Kidney (tissue), 22 donors: ENCODE measurements around the gene RDH13. TPM values are rescaled to one million over a fixed set of nuclear protein-coding genes. Genes with fewer than 3 reads are reported as not detected.

Source experiments
- DNase-seq, 5 donors: peaks; one replicate each; pipeline ENCODE4 v3.0.0-alpha.2; 2013 to 2020
- FAIRE-seq: peaks from 2 replicates; lab custom pipeline; 2012; peaks lifted over from hg19 to GRCh38; lab: Jason Lieb, UNC
- H3K27ac ChIP-seq, 2 donors: one replicate each; pipeline ENCODE4 v1.7.0; 2013; ENCODE audit warnings: low read depth in 2 of 2, low read length in 2 of 2, inconsistent platforms in 1 of 2
- H3K27me3 ChIP-seq: one replicate; pipeline ENCODE4 v1.7.1; 2013; ENCODE audit warnings: low read length, inconsistent platforms; ENCODE audit not compliant: control insufficient read depth, insufficient read depth
- H3K36me3 ChIP-seq, 3 donors: one replicate each; pipeline versions ENCODE4 v1.7.0 to v1.7.1; 2013; ENCODE audit warnings: low read length in 3 of 3, control low read depth in 1 of 3, inconsistent platforms in 1 of 3; ENCODE audit not compliant: insufficient read depth in 3 of 3, control insufficient read depth in 2 of 3
- H3K4me1 ChIP-seq, 3 donors: one replicate each; pipeline versions ENCODE4 v1.7.0 to v1.7.1; 2013; ENCODE audit warnings: low read length in 3 of 3, inconsistent platforms in 1 of 3, low read depth in 1 of 3; ENCODE audit not compliant: control insufficient read depth in 2 of 3, insufficient read depth in 2 of 3
- H3K4me3 ChIP-seq, 3 donors: one replicate each; pipeline versions ENCODE4 v1.7.0 to v1.8.1; 2013; ENCODE audit warnings: low read length in 3 of 3, control low read depth in 1 of 3, inconsistent platforms in 1 of 3
- H3K9ac ChIP-seq, 3 donors: one replicate each; pipeline versions ENCODE4 v1.7.0 to v1.7.1; 2013; ENCODE audit warnings: low read length in 3 of 3, control low read depth in 1 of 3, inconsistent platforms in 1 of 3
- H3K9me3 ChIP-seq, 3 donors: one replicate each; pipeline versions ENCODE4 v1.7.0 to v1.7.1; 2013; ENCODE audit warnings: low read length in 3 of 3, control low read depth in 1 of 3, inconsistent platforms in 1 of 3; ENCODE audit not compliant: control insufficient read depth in 2 of 3, insufficient read depth in 1 of 3
- CTCF ChIP-seq: IDR thresholded peaks from 3 replicates; pipeline ENCODE4 v1.5.1; 2012; ENCODE audit warnings: mild to moderate bottlenecking, moderate library complexity, borderline replicate concordance; ENCODE audit not compliant: insufficient read depth; ENCODE audit errors: extremely low read depth
- intact Hi-C: fragments of 100-400 bp; cut with DNase I; formaldehyde crosslinking; loops from one replicate; pipeline ENCODE4 v1.11.1; 2022
- long read RNA-seq, 10 donors: library from polyadenylated mRNA in 1 of 10; unstranded in 1 of 10; transcript quantifications; one replicate each; pipeline ENCODE4 v2.0.0 and lab custom pipeline, GENCODE V29; 2021 to 2026
- polyA plus RNA-seq: library from polyadenylated mRNA; stranded (reverse); fragments of 350-450 nt; fragmentation: Illumina TruSeq; extraction: RNeasy Lipid Tissue Mini Kit (QIAGEN cat#74804); gene quantifications from one replicate; pipeline ENCODE4 v1.2.3, GENCODE V29; 2014; ENCODE audit warnings: low read depth, low replicate concordance; ENCODE audit not compliant: insufficient read depth
- total RNA-seq: library from RNA; stranded (reverse); fragmentation: NEBNext Ultra II Directional; extraction: Animal tissue kit (Norgen Biotek cat#: 25700); gene quantifications from one replicate; pipeline ENCODE4 v1.2.1, GENCODE V29; 2021
- donor health status: control.
- donor health status: control.
- donor health status: control.
- donor health status: control.
- donor health status: control.
- donor health status: DM: yes; HTN: yes; CAD: no.
- donor health status: Normal renal cell carcinoma (clear cell type).

Gene RDH13
- total RNA-seq (38.7 TPM), polyA plus RNA-seq (24.9 TPM)
- long read RNA-seq, donor 1, partial matches to known transcripts: 0 of 3 reads
- long read RNA-seq, donor 1, other reads (novel, unspliced or antisense): 0 of 3 reads
- long read RNA-seq, donor 2, partial matches to known transcripts: 0 of 3 reads
- long read RNA-seq, donor 2, other reads (novel, unspliced or antisense): 0 of 3 reads
- long read RNA-seq, donor 3, partial matches to known transcripts: 0 of 4 reads
- long read RNA-seq, donor 3, other reads (novel, unspliced or antisense): 0 of 4 reads
- long read RNA-seq, donor 4, partial matches to known transcripts: 0 of 4 reads
- long read RNA-seq, donor 4, other reads (novel, unspliced or antisense): 0 of 4 reads
- long read RNA-seq, donor 5, partial matches to known transcripts: 0 of 2 reads
- long read RNA-seq, donor 5, other reads (novel, unspliced or antisense): 0 of 2 reads
- long read RNA-seq, donor 6, partial matches to known transcripts: 0 of 3 reads
- long read RNA-seq, donor 6, other reads (novel, unspliced or antisense): 0 of 3 reads
- long read RNA-seq, donor 7, transcript RDH13-223 (7 exons, 1,931 nt): major isoform, 14 of 36 reads
- long read RNA-seq, donor 7, partial matches to known transcripts: 1 of 36 reads
- long read RNA-seq, donor 7, other reads (novel, unspliced or antisense): 20 of 36 reads
- long read RNA-seq, donor 8, partial matches to known transcripts: 0 of 1 reads
- long read RNA-seq, donor 8, other reads (novel, unspliced or antisense): 0 of 1 reads
- long read RNA-seq, donor 9, partial matches to known transcripts: 0 of 2 reads
- long read RNA-seq, donor 9, other reads (novel, unspliced or antisense): 0 of 2 reads
- long read RNA-seq, donor 10, transcript RDH13-223 (7 exons, 1,931 nt): major isoform, 6 of 7 reads
- long read RNA-seq, donor 10, partial matches to known transcripts: 0 of 7 reads
- long read RNA-seq, donor 10, other reads (novel, unspliced or antisense): 0 of 7 reads

- no peaks in the 10 kb centered on the region for H3K9me3 ChIP-seq
- intact Hi-C loops: no loop called here
- H3K4me1 ChIP-seq: peaks cover 0 to 3% (median 0%) of the 10 kb centered on the region in 3 donors
- peaks cover 3% of the 10 kb centered on the region for H3K27me3 ChIP-seq
- TF ChIP-seq CTCF: no peak
- peak within 1 kb of the TSS; percentile 35 to 84 (median 77) for H3K9ac ChIP-seq
- peaks cover 0 to 4% (median 0%) of the 10 kb centered on the region in 3 donors for H3K36me3 ChIP-seq
- peak within 1 kb of the TSS; percentile 49 to 77 (median 69) for H3K4me3 ChIP-seq
- FAIRE-seq (no peak), DNase-seq (peak; percentile 95 to 99 (median 96))
- H3K27ac ChIP-seq: peak within 1 kb of the TSS; percentile 53 to 57
Measured at GRCh38 chr19:55062735-55063491, at the start of gene RDH13. TSS of gene RDH13 (minus strand) at chr19:55063148. CDS start at chr19:55063032, 116 bp downstream.

GRCh38 chr19:55112246-55112776 is 49.4 kb upstream of the RDH13 start:
- no peak for TF ChIP-seq CTCF
- intact Hi-C loops: no loop called here
- peaks cover 0 to 21% (median 0%) of the 10 kb centered on the region in 3 donors for H3K4me1 ChIP-seq
- no peaks in the 10 kb centered on the region for H3K27me3 ChIP-seq
- no peaks in the 10 kb centered on the region for H3K9me3 ChIP-seq
- DNase-seq (peak in 1 of 5 donors; percentile 62), FAIRE-seq (no peak)
- H3K27ac ChIP-seq: peak overlapping the region; percentile 63 to 83
- H3K9ac ChIP-seq: no peak overlapping the region
- H3K36me3 ChIP-seq: peaks cover 0 to 6% (median 4%) of the 10 kb centered on the region in 3 donors
- H3K4me3 ChIP-seq: no peak overlapping the region

DNA sequence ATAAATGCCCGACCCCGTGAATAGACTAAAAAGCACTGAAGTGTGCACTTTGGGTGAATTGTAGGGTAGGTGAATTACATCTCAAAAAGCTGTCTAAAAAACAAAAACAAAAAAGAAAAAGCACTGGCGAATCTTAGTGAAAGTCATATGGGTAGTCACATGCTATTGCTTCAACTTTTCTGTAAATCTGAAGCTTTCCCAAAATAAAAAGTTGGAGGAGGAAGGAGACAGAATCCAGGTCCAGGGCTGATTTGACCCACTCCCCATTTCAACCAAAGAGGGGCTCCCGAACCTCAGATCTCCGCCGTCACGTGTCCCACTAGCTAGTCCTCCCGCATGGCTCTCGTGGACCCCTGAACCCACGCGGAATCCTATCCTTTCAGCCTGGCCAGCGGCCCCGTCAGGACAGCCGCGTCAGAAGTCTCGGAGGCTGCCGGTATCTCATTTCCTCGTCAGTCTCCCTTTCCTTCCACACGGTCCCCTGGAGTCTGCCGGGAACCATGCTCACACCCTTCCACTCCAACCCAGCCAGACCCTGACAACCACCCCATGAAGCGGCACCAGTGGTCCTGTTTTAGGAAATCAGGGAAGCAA is 48.4 kb upstream of the RDH13 start:
- H3K27ac ChIP-seq: no peak overlapping the region
- H3K9ac ChIP-seq: peak overlapping the region in 1 of 3 donors; percentile 7
- TF ChIP-seq CTCF: no peak
- H3K4me1 ChIP-seq: peaks cover 0 to 17% (median 0%) of the 10 kb centered on the region in 3 donors
- no peaks in the 10 kb centered on the region for H3K27me3 ChIP-seq
- peaks cover 0 to 6% (median 4%) of the 10 kb centered on the region in 3 donors for H3K36me3 ChIP-seq
- H3K9me3 ChIP-seq: no peaks in the 10 kb centered on the region
- intact Hi-C loops: no loop called here
- peak in 1 of 5 donors; percentile 64 for DNase-seq
- no peak overlapping the region for H3K4me3 ChIP-seq
- FAIRE-seq: no peak
